ENCODE data around the gene FNBP1. TPM values are rescaled to one million over a fixed set of nuclear protein-coding genes. Genes with fewer than 3 reads are reported as not detected.

FNBP1 gene
- polyA plus RNA-seq, 1 of the 3 experiments (the other 2 are of a cell fraction): 11.0 TPM

DNA sequence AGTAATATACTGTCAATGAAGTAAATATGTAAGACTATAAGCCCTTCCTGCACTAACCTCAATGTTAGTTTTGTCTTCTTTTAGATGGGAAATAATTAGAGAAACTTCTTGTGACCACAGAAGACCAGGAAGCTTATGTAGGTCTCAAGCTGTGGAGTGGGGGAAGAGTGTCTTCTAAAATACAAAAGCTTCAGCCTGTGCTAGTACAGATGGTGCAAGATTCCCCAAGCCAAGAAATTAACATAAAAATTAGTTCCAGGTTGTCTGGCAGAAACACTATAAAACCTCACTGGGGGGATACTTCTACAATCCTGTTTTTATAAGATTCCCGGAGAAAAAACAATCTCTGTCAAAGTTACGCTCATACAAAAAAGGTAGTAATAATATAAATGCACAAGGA is 103.6 kb downstream of the FNBP1 start:
- TF ChIP-seq POLR2AphosphoS5 (IDR thresholded peaks at IDR 0.05; ENCODE audit: low read depth, low read length) (no peak), SMC3 (IDR thresholded peaks at IDR 0.05; ENCODE audit: low read depth, low read length) (no peak), MXI1 (IDR thresholded peaks at IDR 0.05; ENCODE audit: low read depth, low read length) (no peak), FOXJ3 (CRISPR knock-in tag; IDR thresholded peaks at IDR 0.05) (no peak), TCF12 (IDR thresholded peaks at IDR 0.05) (no peak), NRF1 (IDR thresholded peaks at IDR 0.05; ENCODE audit: low read depth, low read length) (no peak), FOXM1 (IDR thresholded peaks at IDR 0.05; ENCODE audit: low read depth) (no peak), MEF2A (IDR thresholded peaks at IDR 0.05; ENCODE audit: borderline replicate concordance, low read depth) (no peak), GATA2 (CRISPR knock-in tag; IDR thresholded peaks at IDR 0.05) (no peak)
- TF ChIP-seq, protein P1, sequence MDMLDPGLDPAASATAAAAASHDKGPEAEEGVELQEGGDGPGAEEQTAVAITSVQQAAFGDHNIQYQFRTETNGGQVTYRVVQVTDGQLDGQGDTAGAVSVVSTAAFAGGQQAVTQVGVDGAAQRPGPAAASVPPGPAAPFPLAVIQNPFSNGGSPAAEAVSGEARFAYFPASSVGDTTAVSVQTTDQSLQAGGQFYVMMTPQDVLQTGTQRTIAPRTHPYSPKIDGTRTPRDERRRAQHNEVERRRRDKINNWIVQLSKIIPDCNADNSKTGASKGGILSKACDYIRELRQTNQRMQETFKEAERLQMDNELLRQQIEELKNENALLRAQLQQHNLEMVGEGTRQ (IDR thresholded peaks at IDR 0.05; ENCODE audit: borderline replicate concordance, low read depth, low read length): no peak
- CTCF ChIA-PET: no interaction called here
- no peak overlapping the region for H2AFZ ChIP-seq (ENCODE audit: low read depth)
- H3K36me3 ChIP-seq (replicated peaks in 1 of 2; ENCODE audit: control insufficient read depth in 1 of 2, insufficient read depth in 2 of 2, low read length in 1 of 2): peaks cover 0 to 9% of the 10 kb centered on the region in 2 experiments
- no peaks in the 10 kb centered on the region for H3K9me2 ChIP-seq
- no peaks in the 10 kb centered on the region for H4K20me1 ChIP-seq (ENCODE audit: insufficient read depth)
- DNase-seq: no peak
- 95% methylated on average over 2 of the region's 2 CpGs for WGBS (ENCODE audit: low lambda C conversion rate)
- H3K4me2 ChIP-seq: peak overlapping the region; percentile 61
- H3K27me3 ChIP-seq (ENCODE audit: insufficient read depth): no peaks in the 10 kb centered on the region
- H3K4me1 ChIP-seq (ENCODE audit: control insufficient read depth in 1 of 2, insufficient read depth in 2 of 2, low read depth in 1 of 2, low read length in 1 of 2): peaks cover 4 to 45% of the 10 kb centered on the region in 2 experiments; a peak in 3 of 4 replicates
- POLR2A ChIA-PET: no interaction called here
- H3K9me3 ChIP-seq: peaks cover 10% of the 10 kb centered on the region; the same call in 1 of the 2 replicates
- no peak overlapping the region for H3K4me3 ChIP-seq (ENCODE audit: low read depth in 2 of 2, low read length in 1 of 2)
- peaks cover 42% of the 10 kb centered on the region for H3F3A ChIP-seq (replicated peaks; ENCODE audit: insufficient read depth)
- H3K79me2 ChIP-seq (ENCODE audit: insufficient read depth): no peaks in the 10 kb centered on the region
- H3K27ac ChIP-seq (ENCODE audit: low read depth in 2 of 2, low read length in 1 of 2): peak overlapping the region; percentile 47 to 89; a peak in 3 of 4 replicates
- H3K9ac ChIP-seq: no peak overlapping the region

DNA sequence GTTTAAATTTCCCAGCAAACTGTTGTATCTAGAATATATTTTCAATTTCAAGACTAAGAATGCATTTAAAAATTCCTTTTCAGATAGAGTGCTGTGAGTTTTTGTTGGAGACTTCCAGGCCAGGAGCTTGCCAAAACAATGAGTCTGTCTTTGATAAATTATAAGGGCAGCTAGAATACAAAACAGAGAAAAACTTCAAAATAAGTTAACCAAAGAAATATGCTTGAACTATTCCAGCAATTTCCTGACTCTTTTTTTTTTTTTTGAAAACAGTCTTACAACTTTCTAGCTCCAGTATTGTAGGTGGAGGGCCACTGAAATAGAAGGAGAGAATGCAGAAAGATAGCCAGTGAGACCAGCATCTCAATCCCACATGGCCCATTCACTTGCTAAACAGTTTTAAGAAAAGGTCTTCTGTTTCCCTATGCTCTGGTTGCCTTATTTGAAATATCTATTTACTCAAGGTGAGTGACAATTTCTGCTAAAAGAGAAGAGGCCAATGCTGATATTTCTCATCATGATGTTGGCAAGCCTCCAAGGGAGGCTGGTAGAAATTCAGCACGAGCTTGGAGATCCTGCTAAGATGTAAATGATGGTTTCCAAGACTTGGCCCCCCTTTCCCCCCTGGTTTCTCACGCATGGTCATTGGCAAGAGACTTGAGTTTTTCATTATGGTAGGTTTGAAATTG is 104.6 kb downstream of the FNBP1 start:
- ChIA-PET CTCF (interaction anchor here (1.0 kb wide), 1 partner anchor 211 kb away, joined by 3 read pairs; no protein-coding TSS in a partner anchor), POLR2A (no interaction called here)
- peak overlapping the region; percentile 61 for H3K4me2 ChIP-seq
- H2AFZ ChIP-seq (ENCODE audit: low read depth): no peak overlapping the region
- H3K9me2 ChIP-seq: no peaks in the 10 kb centered on the region
- WGBS (ENCODE audit: low lambda C conversion rate): 29% methylated on average over 2 of the region's 2 CpGs
- peaks cover 52% of the 10 kb centered on the region for H3F3A ChIP-seq (replicated peaks; ENCODE audit: insufficient read depth)
- no peaks in the 10 kb centered on the region for H3K27me3 ChIP-seq (ENCODE audit: insufficient read depth)
- no peaks in the 10 kb centered on the region for H3K79me2 ChIP-seq (ENCODE audit: insufficient read depth)
- peaks cover 10% of the 10 kb centered on the region; the same call in 1 of the 2 replicates for H3K9me3 ChIP-seq
- peak overlapping the region in 1 of 2 experiments; percentile 26; a peak in 2 of 4 replicates for H3K4me3 ChIP-seq (ENCODE audit: low read depth in 2 of 2, low read length in 1 of 2)
- H3K27ac ChIP-seq (ENCODE audit: low read depth in 2 of 2, low read length in 1 of 2): peak overlapping the region; percentile 67 to 89
- peaks cover 6 to 55% of the 10 kb centered on the region in 2 experiments for H3K4me1 ChIP-seq (ENCODE audit: control insufficient read depth in 1 of 2, insufficient read depth in 2 of 2, low read depth in 1 of 2, low read length in 1 of 2)
- H3K9ac ChIP-seq: peak overlapping the region; percentile 44; the same call in 1 of the 2 replicates
- peaks cover 0 to 9% of the 10 kb centered on the region in 2 experiments for H3K36me3 ChIP-seq (replicated peaks in 1 of 2; ENCODE audit: control insufficient read depth in 1 of 2, insufficient read depth in 2 of 2, low read length in 1 of 2)
- DNase-seq: no peak
- TF ChIP-seq CHD2 (IDR thresholded peaks at IDR 0.05; ENCODE audit: low read length, partially characterized antibody) (no peak), NRF1 (IDR thresholded peaks at IDR 0.05; ENCODE audit: low read depth, low read length) (no peak), POLR2AphosphoS5 (IDR thresholded peaks at IDR 0.05; ENCODE audit: low read depth, low read length) (peak; percentile 56; the same call in 1 of the 2 replicates), TCF12 (IDR thresholded peaks at IDR 0.05) (peak; percentile 93), JUND (IDR thresholded peaks at IDR 0.05) (peak; percentile 57), FOXJ3 (CRISPR knock-in tag; IDR thresholded peaks at IDR 0.05) (no peak), EP300 (IDR thresholded peaks at IDR 0.05; ENCODE audit: borderline replicate concordance in 1 of 2, low read depth in 1 of 2, low read length in 1 of 2) (peak; percentile 29 to 85; a peak in 2 of 4 replicates), ELF1 (IDR thresholded peaks at IDR 0.05) (no peak), RXRA (IDR thresholded peaks at IDR 0.05; ENCODE audit: borderline replicate concordance, low read depth) (no peak), YY1 (IDR thresholded peaks at IDR 0.05; ENCODE audit: low read depth) (no peak), TEAD4 (IDR thresholded peaks at IDR 0.05; ENCODE audit: borderline replicate concordance, insufficient read depth) (peak; percentile 95), NFIC (IDR thresholded peaks at IDR 0.05; ENCODE audit: borderline replicate concordance) (peak; percentile 71), MEF2A (IDR thresholded peaks at IDR 0.05; ENCODE audit: borderline replicate concordance, low read depth) (no peak)
- TF ChIP-seq, protein P2, sequence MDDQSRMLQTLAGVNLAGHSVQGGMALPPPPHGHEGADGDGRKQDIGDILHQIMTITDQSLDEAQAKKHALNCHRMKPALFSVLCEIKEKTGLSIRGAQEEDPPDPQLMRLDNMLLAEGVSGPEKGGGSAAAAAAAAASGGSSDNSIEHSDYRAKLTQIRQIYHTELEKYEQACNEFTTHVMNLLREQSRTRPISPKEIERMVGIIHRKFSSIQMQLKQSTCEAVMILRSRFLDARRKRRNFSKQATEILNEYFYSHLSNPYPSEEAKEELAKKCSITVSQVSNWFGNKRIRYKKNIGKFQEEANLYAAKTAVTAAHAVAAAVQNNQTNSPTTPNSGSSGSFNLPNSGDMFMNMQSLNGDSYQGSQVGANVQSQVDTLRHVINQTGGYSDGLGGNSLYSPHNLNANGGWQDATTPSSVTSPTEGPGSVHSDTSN (IDR thresholded peaks at IDR 0.05): peak; percentile 83
- TF ChIP-seq, protein P3, sequence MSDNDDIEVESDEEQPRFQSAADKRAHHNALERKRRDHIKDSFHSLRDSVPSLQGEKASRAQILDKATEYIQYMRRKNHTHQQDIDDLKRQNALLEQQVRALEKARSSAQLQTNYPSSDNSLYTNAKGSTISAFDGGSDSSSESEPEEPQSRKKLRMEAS (IDR thresholded peaks at IDR 0.05; ENCODE audit: low read depth): peak; percentile 50; the same call in 1 of the 2 replicates
- TF ChIP-seq, protein P4, sequence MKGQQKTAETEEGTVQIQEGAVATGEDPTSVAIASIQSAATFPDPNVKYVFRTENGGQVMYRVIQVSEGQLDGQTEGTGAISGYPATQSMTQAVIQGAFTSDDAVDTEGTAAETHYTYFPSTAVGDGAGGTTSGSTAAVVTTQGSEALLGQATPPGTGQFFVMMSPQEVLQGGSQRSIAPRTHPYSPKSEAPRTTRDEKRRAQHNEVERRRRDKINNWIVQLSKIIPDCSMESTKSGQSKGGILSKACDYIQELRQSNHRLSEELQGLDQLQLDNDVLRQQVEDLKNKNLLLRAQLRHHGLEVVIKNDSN (IDR thresholded peaks at IDR 0.05; ENCODE audit: borderline replicate concordance, low read depth): no peak
- no peaks in the 10 kb centered on the region for H4K20me1 ChIP-seq (ENCODE audit: insufficient read depth)
